ENCODE measurements around the gene RPP25L.

The RPP25L gene

DNA sequence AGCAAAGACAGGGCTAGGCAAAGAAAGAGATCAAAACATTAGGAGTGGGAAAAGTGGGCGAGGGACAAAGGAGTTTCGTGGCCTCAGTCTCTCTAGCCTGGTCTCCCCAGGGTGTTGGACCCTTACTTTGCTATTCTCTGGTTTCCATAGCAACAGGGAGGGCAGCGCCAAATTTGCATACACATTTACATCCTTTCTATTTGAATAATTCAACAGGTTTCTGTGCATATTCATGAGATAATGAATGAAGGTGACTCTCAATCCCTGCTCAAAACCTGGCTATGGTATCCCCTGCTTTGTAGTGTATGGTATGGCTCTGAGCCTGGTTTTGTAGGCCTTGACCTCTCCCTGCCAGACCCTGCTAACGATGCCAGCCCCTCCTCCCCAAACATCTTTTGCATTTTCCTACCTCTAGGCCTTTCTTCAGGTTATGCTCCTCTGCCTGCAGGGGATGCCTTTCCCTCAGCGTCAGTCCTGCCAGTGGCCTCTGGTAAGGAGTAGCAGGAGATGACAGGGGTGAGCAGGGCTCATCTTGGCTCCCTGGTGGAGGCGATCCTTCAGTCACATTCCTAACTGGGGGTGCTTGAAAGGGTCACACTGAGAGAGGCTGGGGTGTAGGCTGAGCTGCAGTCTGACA, 9.8 kb downstream of the RPP25L start:
- no peak for DNase-seq (ENCODE audit: low read depth)
- no peak overlapping the region for H3K4me3 ChIP-seq (ENCODE audit: control insufficient read depth, low read depth, low read length)
- TF ChIP-seq, protein P1, sequence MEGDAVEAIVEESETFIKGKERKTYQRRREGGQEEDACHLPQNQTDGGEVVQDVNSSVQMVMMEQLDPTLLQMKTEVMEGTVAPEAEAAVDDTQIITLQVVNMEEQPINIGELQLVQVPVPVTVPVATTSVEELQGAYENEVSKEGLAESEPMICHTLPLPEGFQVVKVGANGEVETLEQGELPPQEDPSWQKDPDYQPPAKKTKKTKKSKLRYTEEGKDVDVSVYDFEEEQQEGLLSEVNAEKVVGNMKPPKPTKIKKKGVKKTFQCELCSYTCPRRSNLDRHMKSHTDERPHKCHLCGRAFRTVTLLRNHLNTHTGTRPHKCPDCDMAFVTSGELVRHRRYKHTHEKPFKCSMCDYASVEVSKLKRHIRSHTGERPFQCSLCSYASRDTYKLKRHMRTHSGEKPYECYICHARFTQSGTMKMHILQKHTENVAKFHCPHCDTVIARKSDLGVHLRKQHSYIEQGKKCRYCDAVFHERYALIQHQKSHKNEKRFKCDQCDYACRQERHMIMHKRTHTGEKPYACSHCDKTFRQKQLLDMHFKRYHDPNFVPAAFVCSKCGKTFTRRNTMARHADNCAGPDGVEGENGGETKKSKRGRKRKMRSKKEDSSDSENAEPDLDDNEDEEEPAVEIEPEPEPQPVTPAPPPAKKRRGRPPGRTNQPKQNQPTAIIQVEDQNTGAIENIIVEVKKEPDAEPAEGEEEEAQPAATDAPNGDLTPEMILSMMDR (conservative IDR thresholded peaks at IDR 0.05; ENCODE audit: control insufficient read depth, insufficient read depth, low read depth, low read length), result no peak

DNA sequence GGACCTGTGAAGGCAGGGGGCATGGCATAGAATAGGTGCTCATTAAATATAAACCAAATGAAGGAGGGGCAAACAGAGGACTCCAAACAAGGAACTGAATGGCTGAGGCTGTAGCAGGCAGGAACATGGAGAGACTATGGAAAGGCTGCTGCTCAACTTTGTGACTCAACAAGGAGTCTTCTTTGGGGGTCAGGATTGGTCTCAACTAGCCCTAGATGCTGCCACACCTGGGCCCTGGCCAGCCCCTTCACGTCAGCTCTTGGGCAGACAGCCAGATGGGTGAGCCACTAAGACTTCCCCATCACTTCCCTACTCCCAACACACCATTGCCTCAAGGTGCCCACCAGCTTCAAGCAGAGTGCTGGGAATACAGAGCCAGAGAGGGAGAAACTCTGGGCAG, 11.0 kb downstream of the RPP25L start:
- TF ChIP-seq, protein P1 (conservative IDR thresholded peaks at IDR 0.05; ENCODE audit: control insufficient read depth, insufficient read depth, low read depth, low read length), result no peak
- no peak for DNase-seq (ENCODE audit: low read depth)
- H3K4me3 ChIP-seq (ENCODE audit: control insufficient read depth, low read depth, low read length), result no peak overlapping the region

- no peak for DNase-seq (ENCODE audit: low read depth)
- TF ChIP-seq, protein P1 (conservative IDR thresholded peaks at IDR 0.05; ENCODE audit: control insufficient read depth, insufficient read depth, low read depth, low read length), result no peak
- no peak overlapping the region for H3K4me3 ChIP-seq (ENCODE audit: control insufficient read depth, low read depth, low read length)
Observed at GRCh38 chr9:34599546-34599945, 12.4 kb downstream of the RPP25L start.

DNA sequence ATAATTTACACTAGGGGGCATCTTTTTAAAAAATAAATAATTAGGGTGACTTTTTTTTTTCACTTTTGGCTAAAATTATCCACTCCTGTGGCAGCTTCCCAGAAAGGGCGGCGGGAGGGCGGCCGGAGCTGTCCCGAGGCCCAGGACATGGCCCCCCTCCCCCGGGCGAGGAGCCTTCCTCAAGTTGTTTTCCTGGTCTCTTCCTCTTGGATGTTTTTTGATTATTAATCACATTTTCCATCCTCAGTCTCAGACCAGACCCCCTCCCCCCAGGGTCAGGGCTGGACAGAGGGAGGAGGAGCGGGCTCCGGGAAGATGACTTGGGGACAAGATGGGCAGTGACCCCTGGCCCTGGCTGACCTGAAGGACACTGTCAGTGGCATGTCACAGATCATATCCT, 17.7 kb downstream of the RPP25L start:
- no peak overlapping the region for H3K4me3 ChIP-seq (ENCODE audit: control insufficient read depth, low read depth, low read length)
- TF ChIP-seq, protein P1 (conservative IDR thresholded peaks at IDR 0.05; ENCODE audit: control insufficient read depth, insufficient read depth, low read depth, low read length), result no peak
- DNase-seq (ENCODE audit: low read depth), result no peak

DNA sequence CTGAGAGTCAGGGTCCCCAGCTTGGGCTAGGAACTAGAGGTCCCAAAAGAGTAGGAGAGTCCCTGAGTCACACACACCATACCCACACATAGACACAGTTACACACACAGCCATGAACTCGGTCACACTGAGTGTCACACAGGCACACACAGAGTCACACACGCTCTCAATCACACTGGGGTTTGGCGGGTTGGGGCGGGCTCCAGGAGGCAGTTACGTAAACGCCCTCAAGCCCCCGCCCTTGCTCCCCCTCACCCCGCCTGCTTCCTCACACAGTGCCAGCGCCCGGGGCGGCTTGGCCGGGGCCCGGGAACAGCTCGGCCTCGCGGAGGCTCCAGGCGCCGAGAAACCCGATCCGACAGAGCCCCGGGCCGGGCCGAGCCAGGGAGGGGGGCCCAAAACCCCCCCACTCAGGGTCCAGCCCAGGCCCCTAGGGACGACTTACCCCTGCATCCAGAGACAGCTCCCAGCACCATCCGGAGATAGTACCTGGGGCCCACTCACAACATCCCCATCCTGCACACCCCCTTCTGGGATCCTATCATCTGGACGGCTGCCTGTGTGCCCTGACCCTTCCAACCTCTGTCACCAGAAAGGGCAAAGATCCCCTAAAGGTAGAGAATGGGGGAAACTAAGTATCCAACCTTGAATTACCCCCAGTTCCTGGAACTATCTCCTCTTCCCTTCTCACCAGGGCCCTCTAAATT, 18.8 kb downstream of the RPP25L start:
- TF ChIP-seq, protein P1 (conservative IDR thresholded peaks at IDR 0.05; ENCODE audit: control insufficient read depth, insufficient read depth, low read depth, low read length), result no peak
- no peak overlapping the region for H3K4me3 ChIP-seq (ENCODE audit: control insufficient read depth, low read depth, low read length)
- no peak for DNase-seq (ENCODE audit: low read depth)

DNA sequence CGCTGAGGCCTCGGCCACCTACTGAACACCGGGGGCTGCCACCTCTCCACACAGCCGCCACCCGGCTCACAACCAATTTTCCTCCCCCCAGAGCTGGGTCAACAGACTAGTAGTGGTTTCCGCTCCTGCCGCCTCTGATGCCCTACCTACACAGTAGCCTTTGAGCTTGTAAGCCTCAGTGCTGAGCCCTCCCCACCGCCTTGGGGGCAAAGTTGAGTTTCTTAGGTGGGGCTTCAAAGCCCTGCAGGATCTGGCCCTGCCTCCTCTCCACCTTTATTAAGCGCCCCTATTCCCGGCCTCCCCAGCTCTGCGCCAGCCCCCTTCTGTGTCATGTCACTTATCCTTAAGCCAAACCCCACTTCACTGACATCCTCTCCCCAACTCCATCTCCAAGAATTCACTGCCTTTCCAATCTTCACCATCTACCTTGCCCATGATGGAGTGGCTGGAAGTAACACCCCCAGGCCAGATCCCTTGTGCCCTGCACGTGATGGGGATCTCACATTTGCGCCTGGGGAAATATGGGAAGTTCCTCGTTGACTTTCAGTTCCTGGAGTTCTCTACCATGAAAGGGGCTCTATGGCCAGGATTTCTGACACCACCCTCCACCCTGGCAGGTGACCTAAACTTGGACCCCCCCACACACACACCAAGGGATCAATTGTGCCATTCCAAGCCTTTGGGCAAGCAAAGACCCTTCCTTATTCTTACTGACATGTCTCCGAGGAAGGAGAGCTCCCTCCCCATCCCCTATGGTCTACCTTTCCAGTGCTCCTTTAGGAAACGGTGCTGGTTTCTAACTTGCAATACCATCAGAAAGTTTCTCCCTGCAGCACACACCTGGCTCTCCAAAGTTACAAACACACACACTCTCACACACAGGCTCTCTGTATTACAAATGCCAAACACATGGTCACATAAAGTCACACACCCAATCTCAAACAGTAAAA, 19.7 kb downstream of the RPP25L start:
- H3K4me3 ChIP-seq (ENCODE audit: control insufficient read depth, low read depth, low read length), result no peak overlapping the region
- DNase-seq (ENCODE audit: low read depth), result no peak
- TF ChIP-seq, protein P1 (conservative IDR thresholded peaks at IDR 0.05; ENCODE audit: control insufficient read depth, insufficient read depth, low read depth, low read length), result no peak

Measured in fibroblast of mammary gland (primary cell).